GOT3 (cell line): Measurements from ENCODE around the gene FUCA1.
"Not testable (repeated sequence)": the region's sequence is repeated elsewhere in the genome, so short reads cannot be mapped to it uniquely, and the experiment has no call there.

Experiments
- DNase-seq: peaks from one replicate; lab custom pipeline; 2025; ENCODE audit warnings: mixed read lengths; lab: John Stamatoyannopoulos, UW

The FUCA1 gene

DNA sequence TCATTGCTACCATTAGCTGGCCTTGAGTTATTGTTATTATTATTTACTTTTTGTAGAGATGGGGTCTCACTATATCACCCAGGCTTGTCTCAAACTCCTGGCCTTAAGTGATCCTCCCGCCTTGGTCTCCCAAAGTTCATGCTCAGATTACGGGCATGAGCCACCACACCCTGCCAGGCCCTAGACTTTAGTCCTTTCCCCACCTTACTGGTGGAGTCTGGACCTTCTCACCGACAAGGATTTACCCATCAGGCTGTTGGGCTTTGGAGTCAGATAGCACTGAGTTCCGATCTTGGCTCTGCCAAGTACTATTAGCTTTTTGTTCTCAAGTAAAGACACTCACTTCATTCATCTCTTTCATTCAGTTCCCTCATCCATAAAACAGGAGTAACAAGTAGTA lies 27.9 kb upstream of the FUCA1 start:
- no peak for DNase-seq

- DNase-seq = no peak
Observed at GRCh38 chr1:23895082-23895481, 27.0 kb upstream of the FUCA1 start.

GRCh38 chr1:23889074-23889473 lies 21.0 kb upstream of the FUCA1 start:
- no peak for DNase-seq

GRCh38 chr1:23885222-23885621 lies 17.1 kb upstream of the FUCA1 start:
- DNase-seq = no peak

DNA sequence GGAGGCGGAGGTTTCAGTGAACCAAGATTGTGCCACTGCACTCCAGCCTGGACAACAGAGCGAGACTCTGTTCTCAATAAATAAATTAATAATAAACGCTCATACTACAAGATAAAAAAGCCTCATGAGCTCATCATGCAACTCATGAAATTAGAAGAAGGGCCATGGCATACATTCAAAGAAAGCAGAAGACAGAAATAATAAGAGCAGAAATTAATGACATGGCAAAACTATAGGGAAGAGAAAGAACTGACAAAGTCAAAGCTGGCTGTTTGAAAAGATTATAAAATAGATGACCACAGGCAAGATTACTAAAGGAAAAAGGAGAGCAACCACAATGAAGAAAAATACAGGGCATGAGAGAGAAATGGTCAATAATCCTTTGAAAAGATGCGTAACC lies 14.7 kb upstream of the FUCA1 start:
- no peak for DNase-seq

DNA sequence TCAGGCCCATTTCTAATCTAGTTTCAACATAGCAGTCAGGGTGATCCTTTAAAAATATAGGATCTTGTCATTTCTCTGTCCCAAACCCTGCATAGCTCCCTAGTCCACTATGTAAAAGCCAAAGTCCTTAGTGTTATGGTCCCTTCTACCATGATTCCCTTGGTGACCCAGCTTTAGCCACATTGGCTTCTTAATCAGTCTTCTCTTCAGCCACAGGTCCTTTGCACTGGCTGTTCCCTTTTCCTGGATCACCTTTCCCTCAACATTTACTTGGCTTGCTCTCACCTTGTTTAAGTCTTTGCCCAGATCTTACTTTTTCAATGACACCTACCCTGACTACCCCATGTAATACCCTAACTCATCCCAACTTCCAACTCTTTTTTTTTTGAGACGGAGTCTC lies 11.7 kb upstream of the FUCA1 start:
- no peak for DNase-seq

- no peak for DNase-seq
Observed at GRCh38 chr1:23878668-23879067, 10.6 kb upstream of the FUCA1 start.

GRCh38 chr1:23875382-23875781 lies 7.3 kb upstream of the FUCA1 start:
- DNase-seq = no peak

DNA sequence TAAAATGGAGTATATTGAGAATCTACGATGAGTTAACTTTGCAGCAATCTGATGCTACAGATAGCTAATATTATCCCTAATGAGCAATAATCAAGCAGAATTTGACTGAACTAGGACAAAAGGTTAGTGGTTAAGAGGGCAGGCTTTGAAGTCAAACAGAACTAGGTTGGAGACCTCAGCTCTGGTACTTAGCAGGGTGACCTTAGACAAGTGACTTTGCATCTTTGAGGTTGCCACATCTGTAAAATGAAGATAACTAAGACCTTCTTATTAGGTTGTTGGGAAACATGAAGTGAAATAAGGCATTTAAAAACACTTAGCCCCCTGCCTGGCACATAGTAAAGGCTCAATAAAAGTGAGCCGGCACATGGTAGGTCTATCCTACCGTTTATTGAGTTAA lies 4.3 kb upstream of the FUCA1 start:
- no peak for DNase-seq

- no peak for DNase-seq
Observed at GRCh38 chr1:23869051-23869450, 961 bp upstream of the FUCA1 start.

DNA sequence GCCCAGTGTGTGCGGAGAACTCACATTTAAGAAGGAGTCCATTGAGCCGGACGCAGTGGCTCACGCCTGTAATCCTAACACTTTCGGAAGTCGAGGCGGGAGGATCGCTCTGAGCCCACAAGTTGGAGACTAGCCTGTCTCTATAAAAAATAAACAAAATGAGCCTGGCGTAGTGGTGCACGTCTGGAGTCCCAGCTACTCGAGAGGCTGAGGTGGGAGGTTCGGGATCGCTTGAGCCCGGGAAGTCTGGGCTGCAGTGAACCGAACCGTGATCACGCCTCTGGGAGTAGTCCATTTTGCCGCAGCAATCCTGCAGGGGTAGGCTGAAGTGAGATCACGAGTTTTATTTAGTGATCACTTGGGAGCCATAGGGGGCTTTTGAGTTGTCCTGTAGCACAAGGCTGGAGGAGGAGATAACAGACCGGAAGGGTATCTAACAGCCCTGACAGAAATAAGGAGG lies 497 bp upstream of the FUCA1 start:
- peak; percentile 9 for DNase-seq

GRCh38 chr1:23867542-23867894 lies 572 bp downstream of the FUCA1 start:
- DNase-seq = no peak

DNA sequence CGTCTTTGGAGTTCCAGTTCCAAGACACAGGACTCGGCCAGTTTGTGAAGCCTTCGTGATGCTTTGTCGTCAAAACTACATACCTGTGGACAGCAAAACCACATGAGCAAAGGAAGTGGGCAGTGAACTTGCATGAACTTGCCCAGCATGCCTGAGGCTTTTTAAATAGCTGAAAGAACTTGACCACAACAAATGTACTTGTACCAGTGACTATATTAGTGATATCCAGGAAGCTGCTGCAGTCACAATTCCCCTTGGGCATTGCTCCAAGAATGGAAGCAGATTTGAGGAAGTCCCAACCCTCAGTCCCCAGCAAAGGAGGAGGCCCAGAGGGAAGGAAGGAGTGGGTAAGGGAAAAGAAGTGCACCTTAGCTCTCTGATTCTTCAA lies 2.6 kb downstream of the FUCA1 start:
- DNase-seq = no peak

DNA sequence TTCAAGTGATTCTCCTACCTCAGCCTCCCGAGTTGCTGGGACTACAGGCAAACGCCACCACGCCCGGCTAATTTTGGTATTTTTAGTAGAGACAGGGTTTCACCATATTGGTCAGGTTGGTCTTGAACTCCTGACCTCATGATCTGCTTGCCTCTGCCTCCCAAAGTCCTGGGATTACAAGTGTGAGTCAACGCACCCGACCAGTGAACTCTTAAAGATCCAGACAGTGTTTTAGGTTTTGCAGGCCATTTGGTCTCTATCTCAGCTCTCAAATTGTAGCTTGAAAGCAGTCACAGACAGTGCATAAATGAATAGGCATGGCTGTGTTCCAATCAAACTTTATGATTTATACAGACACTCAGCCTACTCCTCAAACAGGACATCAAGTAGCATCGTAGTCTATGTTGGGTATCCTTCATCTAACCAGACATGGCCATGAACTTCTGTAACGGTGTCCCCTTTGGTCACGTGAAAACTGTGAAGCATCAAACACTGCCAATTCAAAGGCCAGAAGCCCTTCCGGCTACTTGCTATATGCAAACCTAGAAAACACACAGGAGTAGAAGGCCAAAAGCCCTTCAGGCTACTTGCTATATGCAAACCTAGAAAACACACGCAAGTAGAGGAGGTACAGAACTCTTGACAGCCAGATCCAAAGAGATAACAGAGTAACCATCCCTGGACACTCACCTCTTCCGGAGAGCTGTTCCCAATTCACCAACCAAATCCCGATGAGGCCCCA lies 3.1 kb downstream of the FUCA1 start:
- no peak for DNase-seq

DNA sequence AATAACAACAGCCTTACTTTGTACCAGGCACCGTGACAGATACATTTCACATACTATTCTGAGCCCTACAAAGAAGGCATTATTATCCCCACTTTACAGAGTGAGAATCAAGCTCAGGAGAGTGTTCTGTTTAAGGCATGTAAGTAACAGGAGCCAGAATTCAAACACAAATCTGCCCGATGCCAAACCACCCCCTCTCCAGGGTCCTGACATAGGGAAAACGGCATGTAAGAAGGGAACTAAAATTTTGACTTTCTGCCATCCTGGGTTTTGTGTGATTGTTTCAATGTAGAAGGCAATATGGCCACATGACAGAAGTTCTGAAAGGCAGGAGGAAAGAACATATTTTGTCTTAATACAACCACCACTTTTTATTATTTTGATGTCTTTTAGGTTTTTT lies 5.5 kb downstream of the FUCA1 start:
- DNase-seq = no peak

DNA sequence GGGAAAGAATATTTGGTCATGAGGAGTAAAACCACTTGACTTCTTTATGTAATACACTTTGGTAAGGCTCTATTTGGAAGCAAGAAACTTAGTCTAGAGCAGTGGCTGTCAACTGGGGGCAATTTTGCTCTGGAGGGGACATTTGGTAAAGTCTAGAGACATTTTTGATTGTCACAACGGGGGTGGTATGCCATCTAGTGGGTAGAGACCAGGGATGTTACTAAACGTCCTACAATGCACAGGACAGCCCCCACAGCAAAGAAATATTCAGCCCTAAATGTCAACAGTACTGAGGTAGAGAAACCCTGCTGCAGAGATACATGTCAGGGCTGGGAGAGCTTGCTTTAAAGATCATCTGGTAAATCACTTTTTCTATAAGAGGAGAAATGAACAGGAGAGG lies 13.5 kb downstream of the FUCA1 start:
- DNase-seq = no peak

- not testable (repeated sequence) for DNase-seq
Observed at GRCh38 chr1:23853124-23853523, 15.0 kb downstream of the FUCA1 start.

DNA sequence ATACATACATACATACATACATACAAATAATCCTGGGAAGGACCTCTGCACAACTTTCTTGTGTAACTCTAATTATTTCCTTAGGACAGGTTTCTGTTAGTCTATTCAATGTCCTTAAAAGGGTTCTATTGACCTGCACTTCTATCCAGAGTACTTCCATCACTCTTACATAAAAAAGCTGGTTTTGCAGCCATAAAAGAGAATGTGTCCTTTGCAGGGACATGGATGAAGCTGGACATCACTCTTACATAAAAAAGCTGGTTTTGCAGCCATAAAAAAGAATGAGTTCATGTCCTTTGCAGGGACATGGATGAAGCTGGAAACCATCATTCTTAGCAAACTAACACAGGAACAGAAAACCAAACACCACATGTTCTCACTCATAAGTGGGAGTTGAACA lies 16.7 kb downstream of the FUCA1 start:
- DNase-seq = not testable (repeated sequence)

DNA sequence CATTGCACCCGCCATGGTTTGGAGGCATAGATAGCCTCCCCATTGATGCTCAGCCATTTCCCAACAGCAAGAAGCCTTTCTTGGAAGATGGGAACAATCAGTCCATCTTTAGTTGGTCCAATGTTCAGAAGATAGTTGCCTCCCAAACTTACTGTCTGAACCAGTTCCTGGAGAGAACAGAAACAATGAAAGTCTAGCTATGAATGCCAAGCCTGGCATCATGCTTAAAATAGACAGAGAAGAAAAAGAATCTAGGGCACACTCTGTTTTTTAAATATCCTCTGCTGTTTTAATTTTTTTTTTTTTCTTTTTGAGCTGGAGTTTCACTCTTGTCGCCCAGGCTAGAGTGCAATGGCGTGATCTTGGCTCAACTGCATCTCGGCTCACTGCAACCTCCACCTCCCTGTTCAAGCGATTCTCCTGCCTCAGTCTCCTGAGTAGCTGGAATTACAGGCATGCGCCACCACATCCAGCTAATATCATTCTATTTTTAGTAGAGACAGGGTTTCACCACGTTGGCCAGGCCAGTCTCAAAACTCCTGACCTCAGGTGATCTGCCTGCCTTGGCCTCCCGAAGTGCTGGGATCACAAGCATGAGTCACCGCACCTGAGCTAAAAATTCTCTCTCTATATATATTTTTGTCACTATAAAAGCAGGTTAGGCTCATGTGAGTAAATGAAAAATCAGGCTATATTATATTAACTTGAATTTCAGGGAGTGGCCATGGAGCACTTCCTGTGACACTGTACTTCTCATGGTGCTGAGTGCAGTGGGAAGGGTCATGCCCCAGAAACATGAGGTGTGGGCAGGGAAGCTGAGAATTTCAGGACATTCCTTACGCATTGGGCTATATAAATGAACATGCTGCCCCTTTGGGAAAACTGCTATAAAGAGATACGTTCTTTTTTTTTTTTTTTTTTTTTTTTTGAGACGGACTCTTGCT lies 19.1 kb downstream of the FUCA1 start:
- no peak for DNase-seq

DNA sequence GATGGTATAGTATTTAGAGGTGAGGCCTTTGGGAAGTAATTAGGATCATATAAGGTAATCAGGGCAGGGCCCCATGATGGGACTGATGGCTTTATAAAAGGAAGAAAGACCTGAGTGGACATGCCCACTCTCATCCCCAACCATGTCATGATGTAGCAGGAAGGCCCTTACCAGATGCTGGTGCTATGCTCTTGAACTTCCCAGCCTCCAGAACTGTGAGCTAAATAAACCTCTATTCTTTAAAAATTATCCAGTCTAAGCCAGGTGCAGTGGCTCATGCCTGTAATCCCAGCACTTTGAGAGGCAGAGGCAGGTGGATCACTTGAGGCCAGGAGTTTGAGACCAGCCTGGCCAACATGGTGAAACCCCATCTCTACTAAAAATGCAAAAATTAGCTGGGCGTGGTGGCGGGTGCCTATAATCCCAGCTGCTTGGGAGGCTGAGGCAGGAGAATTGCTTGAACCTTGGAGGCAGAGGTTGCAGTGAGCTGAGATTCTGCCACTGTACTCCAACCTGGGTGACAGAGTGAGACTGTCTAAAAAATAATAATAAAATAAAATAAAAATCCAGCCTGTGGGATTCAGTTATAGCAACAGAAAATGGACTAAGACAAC lies 20.5 kb downstream of the FUCA1 start:
- DNase-seq = not testable (repeated sequence)

- no peak for DNase-seq
Observed at GRCh38 chr1:23845163-23845562, 22.9 kb downstream of the FUCA1 start.

DNA sequence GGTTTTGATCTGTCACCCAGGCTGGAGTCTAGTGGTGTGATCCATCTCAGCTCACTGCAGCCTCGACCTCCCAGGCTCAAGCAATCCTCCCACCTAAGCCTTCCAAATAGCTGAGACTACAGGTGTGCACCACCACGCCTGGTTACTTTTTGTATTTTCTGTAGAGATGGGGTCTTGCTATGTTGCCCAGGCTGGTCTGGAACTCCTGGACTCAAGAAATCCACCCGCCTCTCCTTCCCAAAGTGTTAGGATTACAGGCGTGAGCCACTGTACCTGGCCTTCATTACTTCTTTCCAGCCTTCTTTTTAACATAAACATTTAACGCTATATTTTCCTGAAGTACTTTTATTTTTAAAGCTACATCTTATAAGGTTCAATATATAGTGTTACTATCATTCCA lies 24.4 kb downstream of the FUCA1 start:
- no peak for DNase-seq

- peak; percentile 5 for DNase-seq
Observed at GRCh38 chr1:23838401-23838866, 29.7 kb downstream of the FUCA1 start.
